ENCODE measurements around the gene MINDY2. TPM values are rescaled to one million over a fixed set of nuclear protein-coding genes. Genes with fewer than 3 reads are reported as not detected.

The MINDY2 gene
- total RNA-seq, 1 donor from 2014 or later, result 20.9 TPM

DNA sequence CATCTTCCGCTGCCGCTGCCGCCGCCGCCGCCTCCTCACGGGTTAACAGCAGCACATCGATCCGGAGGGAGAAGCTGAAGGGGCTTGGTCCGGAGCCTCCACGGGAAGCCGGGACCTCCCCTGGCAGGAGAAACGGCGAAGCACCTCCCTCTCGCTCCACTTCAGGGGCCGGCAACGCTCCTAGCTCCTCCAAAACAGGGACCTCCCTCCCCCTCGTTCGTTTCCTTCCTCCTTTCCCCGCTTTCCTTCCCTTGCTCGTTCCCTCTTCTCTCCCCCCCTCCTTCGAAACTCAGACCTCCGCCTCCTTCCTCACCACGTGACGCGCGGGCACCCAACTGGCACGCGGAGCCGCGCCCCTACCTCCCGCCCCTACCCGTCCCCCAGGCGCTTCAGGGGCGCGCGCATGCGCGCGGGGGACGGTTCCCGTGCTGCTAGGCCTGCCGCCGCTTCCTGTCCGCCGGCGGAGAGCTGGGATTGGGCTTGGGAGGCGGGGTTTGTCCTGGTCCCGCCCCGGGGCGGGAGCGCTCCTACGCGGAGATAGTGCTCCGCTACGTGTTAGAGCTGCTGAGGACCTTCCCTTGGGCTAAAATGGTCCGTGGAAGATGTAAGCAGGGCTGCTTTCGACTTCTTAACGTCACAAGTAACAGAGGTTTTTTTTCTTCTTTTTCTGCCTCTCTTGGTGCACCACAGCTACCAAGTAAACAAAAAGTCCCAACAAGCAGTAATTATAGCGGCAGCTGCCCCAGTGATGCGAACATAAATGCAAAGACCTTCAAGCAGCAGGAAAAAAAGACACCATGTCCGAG lies 21.4 kb upstream of the MINDY2 start, which contains the start of gene ADAM10:
ADAM10 (minus strand) TSS at position 176 of the 806 bp plus-strand sequence; CDS start at position 3, 173 bp downstream.
- H3K4me1 ChIP-seq (ENCODE audit: insufficient read depth, low read length), result peaks cover 19% of the 10 kb centered on the region
- no peak for FAIRE-seq
- no peaks in the 10 kb centered on the region for H3K36me3 ChIP-seq (ENCODE audit: insufficient read depth, low read length)
- H3K79me2 ChIP-seq (ENCODE audit: insufficient read depth, low read length), result peaks cover 41% of the 10 kb centered on the region
- H4K20me1 ChIP-seq (ENCODE audit: insufficient read depth, low read length), result peaks cover 31% of the 10 kb centered on the region
- H3K27ac ChIP-seq (ENCODE audit: low read depth, low read length), result peak within 1 kb of the TSS; percentile 92
- Mint-ChIP-seq H3K36me3 (ENCODE audit: low read depth, unreplicated experiment) (no peaks in the 10 kb centered on the region), H3K27ac (ENCODE audit: unreplicated experiment) (peak within 1 kb of the TSS; percentile 83), H3K27me3 (ENCODE audit: low read depth, unreplicated experiment) (no peaks in the 10 kb centered on the region), H3K9me3 (ENCODE audit: unreplicated experiment) (no peaks in the 10 kb centered on the region), H3K4me3 (ENCODE audit: unreplicated experiment) (peak within 1 kb of the TSS; percentile 99), H3K4me1 (ENCODE audit: low read depth, unreplicated experiment) (peaks cover 11% of the 10 kb centered on the region)
- peak within 1 kb of the TSS; percentile 92 for H2AFZ ChIP-seq (ENCODE audit: low read depth, low read length)
- H3K4me3 ChIP-seq (ENCODE audit: insufficient read depth, low read depth, low read length), result peak within 1 kb of the TSS; percentile 87
- TF ChIP-seq, protein P1, sequence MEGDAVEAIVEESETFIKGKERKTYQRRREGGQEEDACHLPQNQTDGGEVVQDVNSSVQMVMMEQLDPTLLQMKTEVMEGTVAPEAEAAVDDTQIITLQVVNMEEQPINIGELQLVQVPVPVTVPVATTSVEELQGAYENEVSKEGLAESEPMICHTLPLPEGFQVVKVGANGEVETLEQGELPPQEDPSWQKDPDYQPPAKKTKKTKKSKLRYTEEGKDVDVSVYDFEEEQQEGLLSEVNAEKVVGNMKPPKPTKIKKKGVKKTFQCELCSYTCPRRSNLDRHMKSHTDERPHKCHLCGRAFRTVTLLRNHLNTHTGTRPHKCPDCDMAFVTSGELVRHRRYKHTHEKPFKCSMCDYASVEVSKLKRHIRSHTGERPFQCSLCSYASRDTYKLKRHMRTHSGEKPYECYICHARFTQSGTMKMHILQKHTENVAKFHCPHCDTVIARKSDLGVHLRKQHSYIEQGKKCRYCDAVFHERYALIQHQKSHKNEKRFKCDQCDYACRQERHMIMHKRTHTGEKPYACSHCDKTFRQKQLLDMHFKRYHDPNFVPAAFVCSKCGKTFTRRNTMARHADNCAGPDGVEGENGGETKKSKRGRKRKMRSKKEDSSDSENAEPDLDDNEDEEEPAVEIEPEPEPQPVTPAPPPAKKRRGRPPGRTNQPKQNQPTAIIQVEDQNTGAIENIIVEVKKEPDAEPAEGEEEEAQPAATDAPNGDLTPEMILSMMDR (IDR thresholded peaks at IDR 0.05; ENCODE audit: insufficient read depth, low read depth, low read length), result no peak
- no peak for TF ChIP-seq EZH2 (IDR thresholded peaks at IDR 0.05; ENCODE audit: insufficient read depth, low read length)
- H3K27me3 ChIP-seq (ENCODE audit: insufficient read depth, low read length), result no peaks in the 10 kb centered on the region
- peak; percentile 96 for DNase-seq (ENCODE audit: low read depth)
- peak within 1 kb of the TSS; percentile 91 for H3K9ac ChIP-seq (ENCODE audit: low read length)
- no peaks in the 10 kb centered on the region for H3K9me3 ChIP-seq (ENCODE audit: insufficient read depth, low read depth, low read length)
- peak within 1 kb of the TSS; percentile 97 for H3K4me2 ChIP-seq (ENCODE audit: low read length)

GRCh38 chr15:58752716-58753115 lies 18.4 kb upstream of the MINDY2 start:
- H3K27me3 Mint-ChIP-seq (ENCODE audit: low read depth, unreplicated experiment), result no peaks in the 10 kb centered on the region
- no peak overlapping the region for H3K27ac Mint-ChIP-seq (ENCODE audit: unreplicated experiment)
- Histone ChIP-seq H3K4me1 (ENCODE audit: insufficient read depth, low read length) (peaks cover 9% of the 10 kb centered on the region), H3K79me2 (ENCODE audit: insufficient read depth, low read length) (peaks cover 11% of the 10 kb centered on the region), H3K27ac (ENCODE audit: low read depth, low read length) (no peak overlapping the region), H4K20me1 (ENCODE audit: insufficient read depth, low read length) (peaks cover 10% of the 10 kb centered on the region), H3K4me2 (ENCODE audit: low read length) (no peak overlapping the region), H3K9ac (ENCODE audit: low read length) (no peak overlapping the region), H3K4me3 (ENCODE audit: insufficient read depth, low read depth, low read length) (no peak overlapping the region), H3K9me3 (ENCODE audit: insufficient read depth, low read depth, low read length) (no peaks in the 10 kb centered on the region), H2AFZ (ENCODE audit: low read depth, low read length) (no peak overlapping the region), H3K27me3 (ENCODE audit: insufficient read depth, low read length) (no peaks in the 10 kb centered on the region), H3K36me3 (ENCODE audit: insufficient read depth, low read length) (no peaks in the 10 kb centered on the region)
- FAIRE-seq (no peak), DNase-seq (ENCODE audit: low read depth) (no peak)
- TF ChIP-seq EZH2 (IDR thresholded peaks at IDR 0.05; ENCODE audit: insufficient read depth, low read length), result no peak
- TF ChIP-seq, protein P1 (IDR thresholded peaks at IDR 0.05; ENCODE audit: insufficient read depth, low read depth, low read length), result no peak
- no peaks in the 10 kb centered on the region for H3K9me3 Mint-ChIP-seq (ENCODE audit: unreplicated experiment)
- H3K36me3 Mint-ChIP-seq (ENCODE audit: low read depth, unreplicated experiment), result no peaks in the 10 kb centered on the region
- peaks cover 3% of the 10 kb centered on the region for H3K4me1 Mint-ChIP-seq (ENCODE audit: low read depth, unreplicated experiment)
- no peak overlapping the region for H3K4me3 Mint-ChIP-seq (ENCODE audit: unreplicated experiment)

- H3K27ac ChIP-seq (ENCODE audit: low read depth, low read length), result no peak overlapping the region
- no peak overlapping the region for H3K27ac Mint-ChIP-seq (ENCODE audit: unreplicated experiment)
- H3K4me1 Mint-ChIP-seq (ENCODE audit: low read depth, unreplicated experiment), result peaks cover 2% of the 10 kb centered on the region
- no peak for FAIRE-seq
- no peak overlapping the region for H2AFZ ChIP-seq (ENCODE audit: low read depth, low read length)
- H3K4me1 ChIP-seq (ENCODE audit: insufficient read depth, low read length), result peaks cover 5% of the 10 kb centered on the region
- H3K9ac ChIP-seq (ENCODE audit: low read length), result no peak overlapping the region
- no peak overlapping the region for H3K4me3 ChIP-seq (ENCODE audit: insufficient read depth, low read depth, low read length)
- no peak overlapping the region for H3K4me2 ChIP-seq (ENCODE audit: low read length)
- no peaks in the 10 kb centered on the region for H3K9me3 Mint-ChIP-seq (ENCODE audit: unreplicated experiment)
- TF ChIP-seq, protein P1 (IDR thresholded peaks at IDR 0.05; ENCODE audit: insufficient read depth, low read depth, low read length), result no peak
- no peak for TF ChIP-seq EZH2 (IDR thresholded peaks at IDR 0.05; ENCODE audit: insufficient read depth, low read length)
- H3K27me3 ChIP-seq (ENCODE audit: insufficient read depth, low read length), result no peaks in the 10 kb centered on the region
- no peaks in the 10 kb centered on the region for H3K36me3 ChIP-seq (ENCODE audit: insufficient read depth, low read length)
- no peaks in the 10 kb centered on the region for H3K36me3 Mint-ChIP-seq (ENCODE audit: low read depth, unreplicated experiment)
- no peaks in the 10 kb centered on the region for H3K27me3 Mint-ChIP-seq (ENCODE audit: low read depth, unreplicated experiment)
- no peaks in the 10 kb centered on the region for H4K20me1 ChIP-seq (ENCODE audit: insufficient read depth, low read length)
- no peak overlapping the region for H3K4me3 Mint-ChIP-seq (ENCODE audit: unreplicated experiment)
- H3K9me3 ChIP-seq (ENCODE audit: insufficient read depth, low read depth, low read length), result no peaks in the 10 kb centered on the region
- DNase-seq (ENCODE audit: low read depth), result no peak
- H3K79me2 ChIP-seq (ENCODE audit: insufficient read depth, low read length), result no peaks in the 10 kb centered on the region
Measured at GRCh38 chr15:58755350-58755749, 15.8 kb upstream of the MINDY2 start.

Data from astrocyte (in vitro differentiated cells and primary cell).